HCT116 (cell line): ENCODE data around the gene LRRC7. TPM values are rescaled to one million over a fixed set of nuclear protein-coding genes. Genes with fewer than 3 reads are reported as not detected.

ENCODE experiments used
- ATAC-seq: fragments of 200-7000 bp; cut with Tn5 transposase; 2 replicates; pipeline ENCODE4 v1.9.1; 2020; ENCODE audit warnings: mild to moderate bottlenecking, moderate library complexity
- BruUV-seq: library from RNA; stranded (reverse); fragments of 400-500 nt; replicated peaks from 2 replicates; lab custom pipeline; 2021; lab: Mats Ljungman, UMichigan
- CTCF ChIA-PET: fragments of 300-600 bp; sonication (Branson Sonifier 250); formaldehyde crosslinking; loops from one replicate; lab custom pipeline; 2021; ENCODE audit warnings: antibody characterized with exemption; lab: Charles Lee
- POLR2A ChIA-PET: fragments of 300-600, 350-600 bp; sonication (Branson Sonifier 250); formaldehyde crosslinking; loops from one replicate; lab custom pipeline; 2021; ENCODE audit warnings: antibody characterized with exemption; lab: Charles Lee
- RAD21 ChIA-PET, 2 experiments: fragments of 300-600 bp; sonication (Branson Sonifier 250); formaldehyde crosslinking; loops; one replicate each; lab custom pipeline; 2023; ENCODE audit warnings: low total read pairs in 2 of 2; ENCODE audit not compliant: uncharacterized antibody in 2 of 2, unreplicated experiment in 2 of 2, low non-redundant PET in 1 of 2; lab: Charles Lee
- DNase-seq: peaks from one replicate; pipeline ENCODE4 v3.0.0-alpha.2; 2010; ENCODE audit warnings: low read depth, low spot score
- H2AFZ ChIP-seq: fragments of 200-600 bp; shearing (Covaris generic), sonication (generic); 2 replicates; pipeline ENCODE4 v1.6.1; 2017; ENCODE audit warnings: low read depth, mixed run types, mixed read lengths, antibody characterized with exemption, low read length; ENCODE audit not compliant: poor library complexity, severe bottlenecking
- H3K27ac ChIP-seq: 2 replicates; pipeline ENCODE4 v1.5.1; 2012; ENCODE audit warnings: low read depth, low read length
- H3K27me3 ChIP-seq: fragments of 200-600 bp; sonication (generic); 2 replicates; pipeline ENCODE4 v1.6.1; 2016; ENCODE audit warnings: mixed run types, low read length, mixed read lengths; ENCODE audit not compliant: insufficient read depth
- H3K36me3 ChIP-seq, 2 experiments: fragments of 200-500 bp in 1 of 2; fragments of 200-600 bp in 1 of 2; sonication (Bioruptor generic) in 1 of 2; sonication (generic) in 1 of 2; 2 replicates each; pipeline versions ENCODE4 v1.5.1 to v1.6.1; 2014 to 2016; ENCODE audit warnings: low read length in 2 of 2, inconsistent platforms in 1 of 2, mixed read lengths in 1 of 2, mixed run types in 1 of 2; ENCODE audit not compliant: insufficient read depth in 2 of 2, control insufficient read depth in 1 of 2
- H3K4me1 ChIP-seq, 2 experiments: fragments of 200-600 bp in 1 of 2; sonication (generic) in 1 of 2; 2 replicates each; pipeline versions ENCODE4 v1.5.1 to v1.6.1; 2012 to 2017; ENCODE audit warnings: low read length in 2 of 2, inconsistent platforms in 1 of 2, mild to moderate bottlenecking in 1 of 2, mixed read lengths in 1 of 2, mixed run types in 1 of 2, moderate library complexity in 1 of 2; ENCODE audit not compliant: insufficient read depth in 2 of 2, control insufficient read depth in 1 of 2
- H3K4me2 ChIP-seq: fragments of 200-600 bp; sonication (generic); 2 replicates; pipeline ENCODE4 v1.6.1; 2017; ENCODE audit warnings: mixed run types, low read length, mixed read lengths
- H3K4me3 ChIP-seq, 2 experiments: fragments of 200-600 bp in 1 of 2; sonication (generic) in 1 of 2; replicated peaks in 1 of 2; 2 replicates each; pipeline ENCODE4 v1.5.1; 2011 to 2016; ENCODE audit warnings: low read length in 2 of 2, control low read depth in 1 of 2, low read depth in 1 of 2, mild to moderate bottlenecking in 1 of 2, mixed read lengths in 1 of 2, mixed run types in 1 of 2
- H3K79me2 ChIP-seq: fragments of 200-600 bp; sonication (generic); 2 replicates; pipeline ENCODE4 v1.6.1; 2017; ENCODE audit warnings: mild to moderate bottlenecking, mixed run types, low read length, moderate library complexity, mixed read lengths; ENCODE audit not compliant: insufficient read depth
- H3K9ac ChIP-seq: fragments of 200-600 bp; sonication (generic); 2 replicates; pipeline ENCODE4 v1.6.1; 2016; ENCODE audit warnings: low read length, mixed read lengths
- H3K9me2 ChIP-seq: fragments of 200-600 bp; sonication (generic), shearing (Covaris generic); 2 replicates; pipeline ENCODE4 v1.6.1; 2017; ENCODE audit warnings: mixed run types, mild to moderate bottlenecking, moderate library complexity; ENCODE audit not compliant: insufficient read depth
- H3K9me3 ChIP-seq, 2 experiments: fragments of 200-500 bp in 1 of 2; fragments of 200-600 bp in 1 of 2; sonication (Bioruptor generic) in 1 of 2; sonication (generic) in 1 of 2; 2 replicates each; pipeline ENCODE4 v1.6.1; 2014 to 2017; ENCODE audit warnings: low read length in 2 of 2, mixed read lengths in 2 of 2, inconsistent platforms in 1 of 2, low read depth in 1 of 2, mild to moderate bottlenecking in 1 of 2, mixed run types in 1 of 2, moderate library complexity in 1 of 2; ENCODE audit not compliant: control insufficient read depth in 1 of 2, insufficient read depth in 1 of 2
- H4K20me1 ChIP-seq: fragments of 200-600 bp; sonication (generic), shearing (Covaris generic); 2 replicates; pipeline ENCODE4 v1.6.1; 2017; ENCODE audit warnings: mixed run types, mild to moderate bottlenecking, moderate library complexity; ENCODE audit not compliant: insufficient read depth
- ATF3 ChIP-seq: IDR thresholded peaks from 2 replicates; pipeline ENCODE4 v1.6.1; 2012
- CBX3 ChIP-seq: IDR thresholded peaks from 2 replicates; pipeline ENCODE4 v1.6.1; 2012; ENCODE audit warnings: low read depth
- CEBPB ChIP-seq: IDR thresholded peaks from 2 replicates; pipeline ENCODE4 v1.6.1; 2012; ENCODE audit warnings: low read depth
- EGR1 ChIP-seq: IDR thresholded peaks from 2 replicates; pipeline ENCODE4 v1.6.1; 2012; ENCODE audit warnings: low read depth
- ELF1 ChIP-seq: IDR thresholded peaks from 2 replicates; pipeline ENCODE4 v1.6.1; 2012; ENCODE audit warnings: low read depth, borderline replicate concordance
- EZH2 ChIP-seq: fragments of 200-600 bp; sonication (generic); IDR thresholded peaks from 2 replicates; pipeline ENCODE4 v1.6.1; 2017; ENCODE audit warnings: antibody characterized with exemption, mixed run types
- EZH2phosphoT487 ChIP-seq: fragments of 200-600 bp; IDR thresholded peaks from 2 replicates; pipeline ENCODE4 v1.6.1; 2018; ENCODE audit warnings: antibody characterized with exemption, borderline replicate concordance
- JUND ChIP-seq: IDR thresholded peaks from 2 replicates; pipeline ENCODE4 v1.6.1; 2012
- MAX ChIP-seq: IDR thresholded peaks from 2 replicates; pipeline ENCODE4 v1.6.1; 2012
- POLR2AphosphoS5 ChIP-seq: IDR thresholded peaks from 2 replicates; pipeline ENCODE4 v1.6.1; 2011; ENCODE audit warnings: mild to moderate bottlenecking, low read depth, low read length, moderate library complexity
- RAD21 ChIP-seq: IDR thresholded peaks from 2 replicates; pipeline ENCODE4 v1.6.1; 2012; ENCODE audit warnings: low read depth, mild to moderate bottlenecking
- SIN3A ChIP-seq: IDR thresholded peaks from 2 replicates; pipeline ENCODE4 v1.6.1; 2012; ENCODE audit warnings: low read depth
- SP1 ChIP-seq: IDR thresholded peaks from 2 replicates; pipeline ENCODE4 v1.6.1; 2012; ENCODE audit warnings: low read depth
- SRF ChIP-seq: IDR thresholded peaks from 2 replicates; pipeline ENCODE4 v1.6.1; 2012; ENCODE audit warnings: low read depth
- YY1 ChIP-seq: IDR thresholded peaks from 2 replicates; pipeline ENCODE4 v1.6.1; 2011; ENCODE audit warnings: low read length, low read depth, moderate library complexity, mild to moderate bottlenecking; ENCODE audit not compliant: insufficient replicate concordance; ENCODE audit errors: extremely low read depth
- ZBTB33 ChIP-seq: IDR thresholded peaks from 2 replicates; pipeline ENCODE4 v1.6.1; 2011; ENCODE audit warnings: mild to moderate bottlenecking, low read length, moderate library complexity; ENCODE audit not compliant: insufficient replicate concordance; ENCODE audit errors: extremely low read depth
- ZFX ChIP-seq: fragments of 450-650 bp; IDR thresholded peaks from 2 replicates; pipeline ENCODE4 v1.6.1; 2017
- ZNF274 ChIP-seq: fragments of 200-500 bp; sonication (Bioruptor generic); IDR thresholded peaks from 2 replicates; pipeline ENCODE4 v1.6.1; 2014; ENCODE audit warnings: mild to moderate bottlenecking, low read depth, low read length, inconsistent platforms
- intact Hi-C: fragments of 100-400 bp; cut with micrococcal nuclease; formaldehyde crosslinking; loops from 2 replicates; pipeline ENCODE4 v1.10.0; 2022
- total RNA-seq: library from RNA; stranded (reverse); gene quantifications from one replicate; pipeline ENCODE4 v1.2.1, GENCODE V29; 2021; ENCODE audit not compliant: unreplicated experiment

The LRRC7 gene
- total RNA-seq, 1 experiment from 2014 or later: not detected

GRCh38 chr1:70003211-70003908 lies 435.6 kb downstream of the LRRC7 start:
- no peak for TF ChIP-seq CBX3
- TF ChIP-seq RAD21: no peak
- no peak for TF ChIP-seq JUND
- TF ChIP-seq EZH2: no peak
- no peak for TF ChIP-seq POLR2AphosphoS5
- no peak for TF ChIP-seq SP1
- TF ChIP-seq ELF1: no peak
- TF ChIP-seq EGR1: no peak
- TF ChIP-seq EZH2phosphoT487: no peak
- TF ChIP-seq ZFX: no peak
- no peak for TF ChIP-seq SIN3A
- H3K9me2 ChIP-seq: no peaks in the 10 kb centered on the region
- H2AFZ ChIP-seq: no peak overlapping the region
- peaks cover 44% of the 10 kb centered on the region for H3K27me3 ChIP-seq
- DNase-seq (no peak), ATAC-seq (no peak)
- CTCF ChIA-PET: no interaction called here
- intact Hi-C loops: no loop called here
- POLR2A ChIA-PET: no interaction called here
- no peaks in the 10 kb centered on the region for H3K4me1 ChIP-seq
- H3K36me3 ChIP-seq: no peaks in the 10 kb centered on the region
- no peak overlapping the region for H3K4me3 ChIP-seq
- H3K9ac ChIP-seq: no peak overlapping the region
- no peak overlapping the region for H3K4me2 ChIP-seq
- H3K79me2 ChIP-seq: no peaks in the 10 kb centered on the region
- no peaks in the 10 kb centered on the region for H4K20me1 ChIP-seq
- no peak overlapping the region for H3K27ac ChIP-seq
- no peaks in the 10 kb centered on the region for H3K9me3 ChIP-seq
- RAD21 ChIA-PET: no interaction called here
- no TSS peak for BruUV-seq

GRCh38 chr1:70005386-70006034 lies 437.8 kb downstream of the LRRC7 start:
- no peak overlapping the region for H2AFZ ChIP-seq
- no peak overlapping the region for H3K4me3 ChIP-seq
- RAD21 ChIA-PET: no interaction called here
- no peak overlapping the region for H3K4me2 ChIP-seq
- no peaks in the 10 kb centered on the region for H4K20me1 ChIP-seq
- TF ChIP-seq SRF (no peak), JUND (no peak), MAX (no peak), EZH2phosphoT487 (no peak), ZNF274 (no peak), ZBTB33 (no peak), CBX3 (no peak), ATF3 (no peak), CEBPB (no peak), YY1 (no peak)
- TF ChIP-seq, all 23 proteins: peak for 0
- CTCF ChIA-PET: no interaction called here
- intact Hi-C loops: no loop called here
- H3K9me2 ChIP-seq: no peaks in the 10 kb centered on the region
- POLR2A ChIA-PET: no interaction called here
- no peaks in the 10 kb centered on the region for H3K36me3 ChIP-seq
- peaks cover 26% of the 10 kb centered on the region for H3K27me3 ChIP-seq
- ATAC-seq (no peak), DNase-seq (no peak)
- no peaks in the 10 kb centered on the region for H3K9me3 ChIP-seq
- no peaks in the 10 kb centered on the region for H3K79me2 ChIP-seq
- no peaks in the 10 kb centered on the region for H3K4me1 ChIP-seq
- H3K27ac ChIP-seq: no peak overlapping the region
- H3K9ac ChIP-seq: no peak overlapping the region
- no TSS peak for BruUV-seq
